GM19193 (cell line): Measurements from ENCODE around the gene HECTD4.

ENCODE experiments used
- POLR2A ChIP-seq: IDR thresholded peaks from 4 replicates; pipeline ENCODE4 v1.6.1; 2011; ENCODE audit not compliant: insufficient read depth, insufficient read length; ENCODE audit errors: extremely low read depth

Gene HECTD4

DNA sequence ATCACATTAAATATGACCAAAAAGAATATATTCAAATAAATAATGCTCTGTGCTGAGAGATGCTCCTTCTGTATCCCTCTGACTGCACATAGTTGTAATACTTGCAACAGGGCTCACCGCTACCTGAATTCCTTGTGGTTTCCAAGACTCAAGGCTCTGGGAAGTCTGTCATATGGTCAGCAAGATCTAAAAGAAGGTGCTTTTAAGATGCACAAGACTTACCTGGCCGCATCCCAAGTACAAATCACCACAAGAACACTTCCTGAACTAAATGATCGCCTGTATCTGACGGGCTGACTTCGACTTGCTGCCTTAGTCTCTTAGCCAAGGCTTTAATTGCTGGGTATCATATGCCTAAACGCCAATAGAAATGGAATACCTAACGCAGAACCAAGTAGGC, 67.2 kb downstream of the HECTD4 start:
- TF ChIP-seq POLR2A = no peak

DNA sequence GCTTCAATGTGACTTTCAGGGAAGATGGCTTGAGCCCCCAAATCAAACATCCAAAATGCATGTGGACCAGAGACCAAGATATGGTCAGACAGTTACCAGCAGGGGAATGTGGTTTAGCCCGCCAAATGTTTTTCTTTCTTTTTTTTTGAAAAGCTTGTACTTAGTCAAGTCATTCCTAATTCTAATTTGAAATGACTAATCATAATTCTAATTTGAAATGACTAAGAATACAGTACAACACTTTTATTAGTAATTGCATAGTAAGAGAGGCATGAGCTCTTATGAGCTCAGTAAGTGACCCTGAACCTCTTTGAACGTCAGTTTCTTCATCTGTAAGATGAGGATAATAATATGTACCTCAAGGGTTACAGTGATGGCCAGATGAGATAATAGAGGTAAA, 72.4 kb downstream of the HECTD4 start:
- no peak for TF ChIP-seq POLR2A

DNA sequence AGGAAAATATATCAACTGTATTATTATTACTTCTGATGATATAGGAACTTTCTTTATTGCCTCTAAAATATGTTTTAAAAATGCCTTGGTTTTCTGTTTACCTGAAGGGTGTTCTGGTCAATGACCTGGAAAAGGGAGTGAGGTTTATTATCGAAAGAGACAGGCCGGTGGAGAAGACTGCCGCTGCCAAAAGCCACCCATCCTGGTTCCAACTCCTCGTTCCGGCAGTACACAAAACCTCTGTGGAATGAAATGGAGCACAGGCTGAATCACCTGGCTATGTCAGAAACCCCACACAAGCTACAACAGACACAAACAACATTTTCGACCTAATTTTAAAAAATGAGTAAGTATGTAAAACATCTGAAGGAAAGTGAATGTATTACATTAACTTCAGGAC, 73.6 kb downstream of the HECTD4 start:
- TF ChIP-seq POLR2A = no peak

DNA sequence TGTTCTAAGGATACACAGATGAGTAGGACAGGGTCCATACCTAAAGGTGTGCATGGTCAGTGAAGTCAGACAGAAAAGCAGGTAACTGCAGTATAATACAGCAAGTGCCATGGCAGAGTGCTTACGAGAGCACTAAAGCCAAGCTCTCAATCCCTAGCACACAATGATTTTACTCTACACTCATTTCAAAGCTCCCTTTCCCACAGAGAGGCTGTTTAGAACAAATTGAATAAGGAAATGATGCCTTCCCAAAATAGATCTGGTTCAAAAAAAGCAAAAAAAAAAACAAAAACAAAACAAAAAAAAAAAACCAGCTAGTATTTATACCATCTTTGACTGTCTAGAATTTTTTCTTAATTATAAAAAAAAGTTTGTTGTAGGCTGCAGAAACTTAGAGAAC, 74.1 kb downstream of the HECTD4 start:
- TF ChIP-seq POLR2A = no peak

DNA sequence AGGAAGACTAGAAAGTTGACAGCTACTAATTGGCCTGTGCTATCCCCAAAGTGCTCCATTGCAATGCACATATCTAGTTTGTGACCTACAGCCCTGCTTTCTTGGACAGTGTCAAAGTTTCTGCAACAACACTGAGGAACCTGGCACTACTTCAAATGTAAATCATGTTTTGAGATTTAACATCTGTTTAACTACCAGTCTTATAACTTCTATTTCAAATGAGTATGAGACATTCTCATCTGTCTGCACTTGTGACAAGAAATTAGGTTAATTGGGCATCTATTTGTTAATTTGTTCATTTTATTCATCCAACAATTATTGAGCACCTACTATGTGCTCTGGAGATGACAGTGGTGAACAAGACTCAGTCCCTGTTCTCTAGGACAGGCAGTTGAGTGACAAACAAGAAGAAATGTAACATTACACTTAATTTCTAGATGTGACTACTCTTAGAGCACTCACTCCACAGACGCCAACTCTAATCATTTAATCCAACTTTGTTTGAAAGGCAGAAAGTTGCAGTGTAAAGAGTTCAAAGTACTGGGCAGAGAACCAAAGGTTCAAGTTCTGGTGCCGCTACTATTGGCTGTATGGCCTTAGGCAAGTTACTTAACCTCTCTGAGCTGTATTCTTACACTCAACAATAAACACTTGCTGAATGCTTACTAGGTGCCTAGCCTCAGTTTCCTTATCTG, 74.8 kb downstream of the HECTD4 start:
- no peak for TF ChIP-seq POLR2A

DNA sequence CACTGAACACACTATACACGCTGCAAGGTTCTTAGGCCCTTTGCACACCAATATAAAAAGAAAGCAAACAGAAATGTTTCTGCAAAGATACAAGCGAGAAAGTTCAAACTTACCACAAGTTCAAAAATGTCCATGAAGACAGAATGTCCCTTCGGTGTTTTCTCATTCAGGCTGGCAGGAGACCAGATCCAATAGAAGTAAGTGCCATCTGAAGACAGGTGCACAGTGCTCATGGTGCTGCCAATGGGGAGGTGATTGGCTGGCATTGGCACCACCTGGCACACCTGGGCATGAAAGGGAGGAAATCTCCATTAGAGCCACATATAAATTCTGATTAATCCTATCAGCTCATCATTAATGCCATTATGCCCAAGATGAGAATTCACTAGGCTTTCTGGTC, 76.3 kb downstream of the HECTD4 start:
- no peak for TF ChIP-seq POLR2A

DNA sequence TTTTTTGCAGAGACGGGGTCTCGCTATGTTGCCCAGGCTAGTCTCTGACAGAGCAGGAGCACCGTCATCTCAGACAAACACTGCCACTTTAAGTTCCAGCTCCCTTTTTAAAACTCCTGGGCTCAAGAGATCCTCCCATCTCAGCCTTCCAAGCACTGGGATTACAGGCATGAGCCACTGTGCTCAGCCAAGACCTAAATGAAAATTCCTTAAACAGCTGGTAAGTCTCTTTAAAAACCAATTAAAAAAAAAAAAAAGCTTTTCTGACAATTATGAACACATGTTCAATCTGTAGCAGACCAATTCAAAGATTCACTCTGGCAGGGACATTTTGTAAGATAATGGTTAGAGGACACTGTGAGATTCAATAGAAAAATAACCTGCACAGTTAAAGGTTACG, 77.8 kb downstream of the HECTD4 start:
- no peak for TF ChIP-seq POLR2A

DNA sequence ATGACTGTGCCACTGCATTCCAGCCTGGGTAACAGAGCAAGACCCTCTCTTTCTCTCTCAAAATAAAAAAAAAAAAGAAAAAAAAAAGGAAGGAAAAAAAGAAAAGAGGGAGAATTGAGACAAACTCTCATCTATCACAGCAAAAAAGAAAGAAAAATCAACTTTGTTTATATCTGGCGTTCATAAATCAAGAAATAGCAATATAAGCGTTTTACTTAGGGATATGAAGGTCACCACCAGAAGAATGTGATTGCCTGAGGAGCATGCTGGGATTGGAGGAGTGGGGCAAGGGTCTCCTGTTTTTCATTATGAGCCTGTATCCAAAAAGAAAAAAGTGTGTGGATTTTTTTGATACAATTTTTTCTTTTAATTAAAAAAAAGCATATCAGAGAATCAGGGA, 78.4 kb downstream of the HECTD4 start:
- no peak for TF ChIP-seq POLR2A

DNA sequence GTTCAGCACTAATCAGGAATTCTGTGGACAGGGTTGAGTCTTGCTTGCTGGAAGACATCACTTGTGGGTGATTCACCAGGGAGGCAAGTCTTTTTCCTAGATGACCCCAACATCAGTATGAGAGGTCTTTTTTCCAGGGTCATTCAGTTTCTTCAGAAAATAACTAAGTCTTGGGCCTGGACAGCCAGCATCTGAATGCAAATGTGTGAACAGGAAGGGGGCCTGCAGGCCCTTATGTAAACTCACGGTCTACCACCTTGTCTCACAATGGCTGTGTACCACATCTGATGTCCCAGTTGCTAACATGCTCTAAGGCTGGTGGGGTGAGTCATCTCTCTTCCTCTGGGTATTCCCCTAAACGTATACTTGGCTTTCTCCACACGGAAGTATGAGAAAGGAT, 79.2 kb downstream of the HECTD4 start:
- TF ChIP-seq POLR2A = peak; percentile 38

DNA sequence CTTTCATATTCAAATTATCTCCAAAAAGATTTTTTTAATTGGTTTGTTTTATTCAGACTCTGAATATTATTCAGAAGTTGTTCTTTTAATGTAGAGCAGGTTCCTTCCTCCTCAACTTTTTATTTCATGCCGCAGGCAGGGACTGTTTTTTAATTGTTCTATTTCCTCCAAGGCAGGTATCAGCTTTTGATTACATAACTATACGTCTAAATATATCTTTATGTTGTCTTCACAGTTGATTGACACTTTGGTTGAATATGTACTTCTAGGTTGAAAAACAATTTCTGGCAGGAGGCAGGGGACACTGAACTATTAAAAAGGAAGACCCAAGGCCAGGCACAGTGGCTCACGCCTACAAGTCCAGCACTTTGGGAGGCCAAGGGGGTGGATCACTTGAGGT, 82.5 kb downstream of the HECTD4 start:
- no peak for TF ChIP-seq POLR2A

DNA sequence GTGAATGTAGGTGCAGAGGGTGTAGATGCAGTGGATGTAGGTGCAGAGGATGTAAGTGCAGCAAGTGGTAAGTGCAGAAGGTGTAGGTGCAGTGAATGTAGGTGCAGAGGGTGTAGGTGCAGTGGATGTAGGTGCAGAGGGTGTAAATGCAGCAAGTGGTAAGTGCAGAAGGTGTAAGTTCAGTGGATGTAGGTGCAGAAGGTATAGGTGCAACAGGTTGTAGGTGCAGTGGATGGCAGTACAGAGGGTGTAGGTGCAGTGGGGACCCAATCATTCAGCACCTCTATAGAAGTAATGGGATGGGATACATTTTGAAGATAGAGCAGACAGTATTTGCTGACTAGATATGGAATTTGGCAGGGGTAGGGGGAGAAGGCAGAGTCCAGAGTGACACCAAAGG, 85.0 kb downstream of the HECTD4 start:
- TF ChIP-seq POLR2A = no peak

DNA sequence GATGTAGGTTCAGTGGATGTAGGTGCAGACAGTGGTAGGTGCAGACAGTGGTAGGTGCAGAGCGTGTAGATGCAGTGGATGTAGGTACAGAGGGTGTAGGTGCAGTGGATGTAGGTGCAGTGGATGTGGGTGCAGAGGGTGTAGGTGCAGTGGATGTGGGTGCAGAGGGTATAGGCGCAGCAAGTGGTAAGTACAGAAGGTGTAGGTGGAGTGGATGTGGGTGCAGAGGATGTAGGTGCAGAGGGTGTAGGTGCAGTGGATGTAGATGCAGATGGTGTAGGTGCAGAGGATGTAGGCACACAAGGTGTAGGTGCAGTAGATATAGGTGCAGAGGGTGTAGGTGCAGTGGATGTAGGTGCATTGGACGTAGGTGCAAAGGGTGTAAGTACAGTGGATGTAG, 86.0 kb downstream of the HECTD4 start:
- no peak for TF ChIP-seq POLR2A

DNA sequence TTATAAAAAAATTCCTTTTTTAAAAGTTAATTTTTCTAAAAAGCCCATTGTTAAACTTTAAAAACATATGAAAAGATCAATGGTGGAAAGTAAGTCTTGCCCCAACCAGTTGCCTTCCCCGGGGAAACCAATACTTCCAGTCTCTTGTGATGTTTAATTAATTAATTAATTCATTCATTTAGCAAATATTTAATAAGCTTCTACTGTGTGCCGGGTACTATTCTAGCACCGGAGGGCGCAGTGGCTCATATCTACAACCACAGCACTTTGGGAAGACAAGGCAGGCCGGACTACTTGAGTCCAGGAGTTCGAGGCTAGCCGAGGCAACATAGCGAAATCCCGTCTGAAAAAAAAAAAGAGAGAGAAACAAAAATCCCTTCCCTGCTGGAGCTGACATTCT, 87.4 kb downstream of the HECTD4 start:
- TF ChIP-seq POLR2A = no peak

DNA sequence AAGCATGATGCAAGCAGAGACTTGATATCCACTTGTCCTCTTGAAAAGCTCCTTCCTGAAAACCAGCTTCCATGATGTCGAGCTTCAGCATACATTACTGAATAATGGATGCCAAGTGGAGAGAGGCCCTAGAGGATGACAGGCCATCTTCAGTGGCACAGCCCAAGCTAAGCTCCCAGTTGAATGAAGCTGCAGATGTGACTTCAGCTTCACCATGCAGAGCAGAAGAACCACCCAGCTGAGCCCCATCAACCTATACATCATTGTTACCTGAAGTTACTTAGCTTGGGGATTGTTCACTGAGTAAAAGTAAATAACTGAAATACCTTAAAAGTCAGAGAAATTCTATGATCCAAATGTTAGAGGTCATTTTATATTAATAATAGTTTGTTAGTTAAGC, 93.6 kb downstream of the HECTD4 start:
- TF ChIP-seq POLR2A = no peak

DNA sequence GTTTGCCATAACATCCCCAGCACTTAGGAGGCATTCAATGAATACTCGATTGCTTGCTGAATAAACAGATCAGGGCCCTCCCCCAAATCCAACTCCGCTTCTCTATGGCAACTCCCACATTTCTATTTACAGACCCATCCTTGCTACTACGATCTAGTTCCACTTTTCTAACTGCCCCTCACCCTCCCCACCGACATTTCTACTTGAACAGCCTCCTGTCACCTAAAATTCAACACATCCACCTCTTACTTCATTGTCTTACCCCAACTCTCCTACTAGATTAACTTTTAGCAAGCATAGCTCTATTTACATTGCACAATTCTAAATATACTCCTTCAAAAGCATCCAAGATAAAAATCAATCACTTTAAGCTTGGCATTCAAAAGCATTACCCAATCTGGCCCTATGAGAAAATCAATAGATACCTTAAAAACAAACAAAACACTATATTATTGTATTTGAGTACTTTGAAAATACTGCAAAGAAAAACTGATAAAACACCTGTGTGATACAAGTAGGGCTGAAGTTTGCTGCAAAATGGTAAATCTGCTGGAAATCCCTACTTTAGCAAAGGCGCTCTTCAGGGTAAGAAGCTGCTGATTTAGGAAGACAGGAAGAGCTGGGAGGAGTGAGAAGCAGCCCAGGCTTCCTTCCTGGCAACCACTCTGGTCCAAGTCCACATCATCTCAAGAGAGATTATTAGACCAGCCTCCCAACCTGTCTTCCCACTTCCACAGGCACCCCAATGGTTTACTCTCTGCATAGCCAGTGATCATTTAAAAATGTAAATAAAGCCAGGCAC, 96.4 kb downstream of the HECTD4 start:
- no peak for TF ChIP-seq POLR2A

DNA sequence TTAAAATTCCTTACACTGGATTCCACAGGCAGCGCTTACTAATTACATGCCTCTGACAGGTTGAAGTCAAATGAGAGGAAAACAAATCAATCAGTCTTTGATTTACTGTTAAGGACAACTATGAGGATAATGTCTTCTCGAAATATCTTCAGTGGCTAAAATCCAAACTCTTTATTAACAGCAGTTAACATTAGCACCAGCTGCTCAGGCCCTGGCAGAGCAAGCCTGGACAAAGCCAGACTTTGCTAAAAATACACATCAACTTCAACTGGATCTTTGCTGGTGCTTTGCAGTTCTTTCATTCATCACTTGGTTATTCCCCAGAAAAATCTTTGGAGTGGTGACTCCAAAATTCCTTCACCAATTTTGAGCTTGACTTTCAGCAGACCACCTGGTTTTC, 98.7 kb downstream of the HECTD4 start:
- no peak for TF ChIP-seq POLR2A
